ENCODE results near the gene PLEKHA5.

Gene PLEKHA5

DNA sequence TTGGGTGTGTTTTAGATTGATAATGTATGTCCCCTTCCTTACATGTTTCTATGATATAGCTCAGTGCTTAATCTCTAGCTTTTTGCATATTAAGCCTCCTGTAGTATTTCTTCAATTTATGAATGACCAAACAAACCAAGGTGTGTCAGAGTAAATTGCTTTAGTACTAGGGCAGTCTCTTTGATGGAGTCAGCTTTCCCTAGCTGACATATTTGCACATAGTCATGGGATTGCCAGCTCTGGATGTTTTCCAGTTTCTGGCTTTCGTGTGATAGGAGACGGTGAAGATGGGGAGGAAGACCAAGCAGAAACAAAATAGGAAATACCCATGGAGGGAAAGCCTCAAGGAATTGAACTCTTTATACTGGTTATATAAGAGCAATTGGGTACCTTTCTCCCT, 148.9 kb downstream of the PLEKHA5 start:
- H3K4me3 ChIP-seq (ENCODE audit: low read depth, low read length, poor library complexity, severe bottlenecking) = no peak overlapping the region
- no peak overlapping the region for H2AFZ ChIP-seq (ENCODE audit: low read length)
- no peak overlapping the region for H3K27ac ChIP-seq (ENCODE audit: low read depth, low read length, poor library complexity, severe bottlenecking)
- H3K27me3 ChIP-seq (ENCODE audit: insufficient read depth, low read length) = no peaks in the 10 kb centered on the region
- no peak overlapping the region for H3K4me2 ChIP-seq (ENCODE audit: low read length)
- H3K9me3 ChIP-seq (ENCODE audit: low read length) = no peaks in the 10 kb centered on the region
- no peak overlapping the region for H3K9ac ChIP-seq (ENCODE audit: low read length)
- H3F3A ChIP-seq (ENCODE audit: insufficient read depth, low read length) = no peaks in the 10 kb centered on the region
- H3K4me1 ChIP-seq (ENCODE audit: insufficient read depth, low read length, severe bottlenecking) = peaks cover 4% of the 10 kb centered on the region
- no peaks in the 10 kb centered on the region for H4K20me1 ChIP-seq (ENCODE audit: insufficient read depth, low read length)
- no peak for TF ChIP-seq EZH2 (IDR thresholded peaks at IDR 0.05; ENCODE audit: borderline replicate concordance, low read length)
- TF ChIP-seq CTCF (IDR thresholded peaks at IDR 0.05; ENCODE audit: low read length) = no peak
- no peaks in the 10 kb centered on the region for H3K79me2 ChIP-seq (ENCODE audit: insufficient read depth, low read length)
- no peaks in the 10 kb centered on the region for H3K36me3 ChIP-seq (ENCODE audit: insufficient read depth, low read length)
- no peaks in the 10 kb centered on the region for H3K9me2 ChIP-seq (ENCODE audit: low read depth, low read length)

DNA sequence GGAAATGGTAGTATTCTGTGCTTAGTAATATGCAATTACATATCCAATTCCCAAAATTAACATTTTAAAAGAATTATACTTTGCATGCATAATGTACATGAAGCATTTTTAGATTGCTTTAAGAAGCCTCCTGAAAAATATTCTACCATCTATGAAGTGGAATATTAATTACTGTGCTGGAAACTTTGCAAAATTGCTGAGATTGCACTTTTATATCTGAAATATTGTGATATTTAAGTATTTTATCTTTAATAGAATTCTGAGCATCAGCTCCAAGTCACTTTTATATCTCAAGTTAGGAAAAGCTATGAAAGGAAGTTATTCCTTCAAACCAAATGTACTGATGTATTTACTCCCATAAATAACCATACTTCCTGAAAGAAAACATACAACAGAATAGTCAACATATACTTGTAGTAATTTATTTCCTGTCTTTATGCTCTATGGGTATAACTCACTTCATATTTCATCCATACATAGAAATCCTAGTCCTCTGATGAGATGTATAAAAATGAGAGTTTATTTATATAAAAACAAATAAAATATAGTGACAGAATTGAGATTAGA, 152.7 kb downstream of the PLEKHA5 start:
- no peaks in the 10 kb centered on the region for H3K9me2 ChIP-seq (ENCODE audit: low read depth, low read length)
- H3K27me3 ChIP-seq (ENCODE audit: insufficient read depth, low read length) = no peaks in the 10 kb centered on the region
- no peak overlapping the region for H3K4me2 ChIP-seq (ENCODE audit: low read length)
- no peaks in the 10 kb centered on the region for H3K4me1 ChIP-seq (ENCODE audit: insufficient read depth, low read length, severe bottlenecking)
- no peaks in the 10 kb centered on the region for H4K20me1 ChIP-seq (ENCODE audit: insufficient read depth, low read length)
- no peak overlapping the region for H2AFZ ChIP-seq (ENCODE audit: low read length)
- H3K79me2 ChIP-seq (ENCODE audit: insufficient read depth, low read length) = no peaks in the 10 kb centered on the region
- H3K9me3 ChIP-seq (ENCODE audit: low read length) = no peaks in the 10 kb centered on the region
- no peak overlapping the region for H3K4me3 ChIP-seq (ENCODE audit: low read depth, low read length, poor library complexity, severe bottlenecking)
- H3F3A ChIP-seq (ENCODE audit: insufficient read depth, low read length) = no peaks in the 10 kb centered on the region
- TF ChIP-seq CTCF (IDR thresholded peaks at IDR 0.05; ENCODE audit: low read length) (no peak), EZH2 (IDR thresholded peaks at IDR 0.05; ENCODE audit: borderline replicate concordance, low read length) (no peak)
- no peak overlapping the region for H3K27ac ChIP-seq (ENCODE audit: low read depth, low read length, poor library complexity, severe bottlenecking)
- H3K9ac ChIP-seq (ENCODE audit: low read length) = no peak overlapping the region
- no peaks in the 10 kb centered on the region for H3K36me3 ChIP-seq (ENCODE audit: insufficient read depth, low read length)

DNA sequence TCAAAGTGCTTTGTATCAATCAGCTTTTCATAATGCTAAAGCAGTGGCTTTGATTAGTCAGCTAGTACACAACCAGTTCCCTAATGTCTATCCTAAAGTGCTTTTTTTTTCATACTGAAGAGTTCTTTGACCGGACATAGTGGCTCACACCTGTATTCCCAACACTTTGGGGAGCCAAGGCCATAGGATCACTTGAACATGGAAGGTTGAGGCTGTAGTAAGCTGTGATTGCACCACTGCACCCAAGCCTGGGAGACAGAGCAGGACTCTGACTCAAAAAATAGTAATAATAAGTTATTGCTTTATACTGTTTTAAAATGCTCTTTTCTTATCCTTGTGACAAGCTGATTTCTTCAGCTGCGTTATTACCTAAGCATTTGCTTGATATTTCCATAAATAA, 155.1 kb downstream of the PLEKHA5 start:
- no peaks in the 10 kb centered on the region for H4K20me1 ChIP-seq (ENCODE audit: insufficient read depth, low read length)
- no peaks in the 10 kb centered on the region for H3K36me3 ChIP-seq (ENCODE audit: insufficient read depth, low read length)
- no peak overlapping the region for H3K9ac ChIP-seq (ENCODE audit: low read length)
- no peak overlapping the region for H3K4me2 ChIP-seq (ENCODE audit: low read length)
- H2AFZ ChIP-seq (ENCODE audit: low read length) = no peak overlapping the region
- TF ChIP-seq EZH2 (IDR thresholded peaks at IDR 0.05; ENCODE audit: borderline replicate concordance, low read length) (no peak), CTCF (IDR thresholded peaks at IDR 0.05; ENCODE audit: low read length) (no peak)
- no peaks in the 10 kb centered on the region for H3F3A ChIP-seq (ENCODE audit: insufficient read depth, low read length)
- no peaks in the 10 kb centered on the region for H3K27me3 ChIP-seq (ENCODE audit: insufficient read depth, low read length)
- H3K79me2 ChIP-seq (ENCODE audit: insufficient read depth, low read length) = no peaks in the 10 kb centered on the region
- H3K9me2 ChIP-seq (ENCODE audit: low read depth, low read length) = no peaks in the 10 kb centered on the region
- no peaks in the 10 kb centered on the region for H3K4me1 ChIP-seq (ENCODE audit: insufficient read depth, low read length, severe bottlenecking)
- no peak overlapping the region for H3K27ac ChIP-seq (ENCODE audit: low read depth, low read length, poor library complexity, severe bottlenecking)
- no peak overlapping the region for H3K4me3 ChIP-seq (ENCODE audit: low read depth, low read length, poor library complexity, severe bottlenecking)
- no peaks in the 10 kb centered on the region for H3K9me3 ChIP-seq (ENCODE audit: low read length)

All from OCI-LY1 (cell line).